Stimulated activated naive CD8-positive, alpha-beta T cell treated with anti-CD3 and anti-CD28 coated beads, Interleukin-15, amount 100 ng/mL, for 72 hours (primary cell): ENCODE data around the gene PLA2G2D.

Experiments
- ATAC-seq: fragments of 150-1000 bp; cut with Tn5 transposase; 2 replicates; pipeline ENCODE4 v1.10.0; 2021; ENCODE audit warnings: mild to moderate bottlenecking, moderate library complexity
- DNase-seq, 2 donors: peaks; one replicate each; pipeline ENCODE4 v3.0.0; 2021 to 2022
- H3K27ac Mint-ChIP-seq, 2 donors: one replicate each; pipeline ENCODE4 v1.8.0; 2022; ENCODE audit warnings: mild to moderate bottlenecking in 2 of 2, mixed read lengths in 2 of 2, moderate library complexity in 2 of 2
- H3K27me3 Mint-ChIP-seq: one replicate; pipeline ENCODE4 v1.8.0; 2022; ENCODE audit warnings: mixed read lengths
- H3K4me1 Mint-ChIP-seq: one replicate; pipeline ENCODE4 v1.8.0; 2022; ENCODE audit warnings: mild to moderate bottlenecking, mixed read lengths
- H3K4me3 Mint-ChIP-seq, 2 donors: one replicate each; pipeline ENCODE4 v1.8.0; 2022; ENCODE audit warnings: mild to moderate bottlenecking in 2 of 2, mixed read lengths in 2 of 2, moderate library complexity in 1 of 2
- H3K9me3 Mint-ChIP-seq, 2 donors: one replicate each; pipeline ENCODE4 v1.8.0; 2022; ENCODE audit warnings: mixed read lengths in 2 of 2

PLA2G2D gene

GRCh38 chr1:20089328-20090077, 29.8 kb downstream of the PLA2G2D start:
- ATAC-seq = no peak
- H3K27me3 Mint-ChIP-seq = peaks cover 29% of the 10 kb centered on the region
- H3K4me3 Mint-ChIP-seq = no peak overlapping the region
- no peaks in the 10 kb centered on the region for H3K4me1 Mint-ChIP-seq
- H3K9me3 Mint-ChIP-seq = no peaks in the 10 kb centered on the region
- H3K27ac Mint-ChIP-seq = no peak overlapping the region
- DNase-seq = no peak

- no peak overlapping the region for H3K4me3 Mint-ChIP-seq
- no peak overlapping the region for H3K27ac Mint-ChIP-seq
- no peak for DNase-seq
- H3K4me1 Mint-ChIP-seq = no peaks in the 10 kb centered on the region
- H3K27me3 Mint-ChIP-seq = peaks cover 21% of the 10 kb centered on the region
- no peaks in the 10 kb centered on the region for H3K9me3 Mint-ChIP-seq
- ATAC-seq = no peak
Observed at GRCh38 chr1:20087668-20088067, 31.7 kb downstream of the PLA2G2D start.

- no peak for ATAC-seq
- no peak for DNase-seq
- H3K4me3 Mint-ChIP-seq = no peak overlapping the region
- H3K27me3 Mint-ChIP-seq = peaks cover 30% of the 10 kb centered on the region
- H3K9me3 Mint-ChIP-seq = no peaks in the 10 kb centered on the region
- H3K27ac Mint-ChIP-seq = no peak overlapping the region
- no peaks in the 10 kb centered on the region for H3K4me1 Mint-ChIP-seq
Observed at GRCh38 chr1:20086800-20087199, 32.5 kb downstream of the PLA2G2D start.

GRCh38 chr1:20083178-20083944, 36.0 kb downstream of the PLA2G2D start:
- peaks cover 21% of the 10 kb centered on the region for H3K4me1 Mint-ChIP-seq
- no peak overlapping the region for H3K27ac Mint-ChIP-seq
- H3K27me3 Mint-ChIP-seq = peaks cover 49% of the 10 kb centered on the region

GRCh38 chr1:20082772-20083171, 36.6 kb downstream of the PLA2G2D start:
- no peak overlapping the region for H3K4me3 Mint-ChIP-seq
- no peak overlapping the region for H3K27ac Mint-ChIP-seq
- ATAC-seq (no peak), DNase-seq (no peak)
- no peaks in the 10 kb centered on the region for H3K9me3 Mint-ChIP-seq
- H3K27me3 Mint-ChIP-seq = peaks cover 55% of the 10 kb centered on the region
- H3K4me1 Mint-ChIP-seq = peaks cover 27% of the 10 kb centered on the region

More at GRCh38 chr1:20083178-20083944, 36.0 kb downstream of the PLA2G2D start:
- no peak overlapping the region for H3K4me3 Mint-ChIP-seq
- DNase-seq (no peak), ATAC-seq (no peak)
- H3K9me3 Mint-ChIP-seq = no peaks in the 10 kb centered on the region

GRCh38 chr1:20081353-20081810, 38.0 kb downstream of the PLA2G2D start:
- Mint-ChIP-seq H3K4me3 (peak overlapping the region in 1 of 2 donors; percentile 14), H3K27ac (no peak overlapping the region), H3K27me3 (peaks cover 67% of the 10 kb centered on the region), H3K9me3 (no peaks in the 10 kb centered on the region), H3K4me1 (peaks cover 29% of the 10 kb centered on the region)
- DNase-seq (no peak), ATAC-seq (no peak)

GRCh38 chr1:20080441-20081352, 38.6 kb downstream of the PLA2G2D start:
- H3K4me3 Mint-ChIP-seq = peak overlapping the region in 1 of 2 donors; percentile 14
- peak; percentile 64 for ATAC-seq
- peaks cover 67% of the 10 kb centered on the region for H3K27me3 Mint-ChIP-seq
- no peak for DNase-seq
- no peak overlapping the region for H3K27ac Mint-ChIP-seq
- peaks cover 29% of the 10 kb centered on the region for H3K4me1 Mint-ChIP-seq
- no peaks in the 10 kb centered on the region for H3K9me3 Mint-ChIP-seq

GRCh38 chr1:20079661-20080305, 39.6 kb downstream of the PLA2G2D start:
- no peak for DNase-seq
- Mint-ChIP-seq H3K9me3 (no peaks in the 10 kb centered on the region), H3K27ac (no peak overlapping the region), H3K4me3 (no peak overlapping the region), H3K4me1 (peaks cover 29% of the 10 kb centered on the region), H3K27me3 (peaks cover 74% of the 10 kb centered on the region)
- no peak for ATAC-seq

GRCh38 chr1:20078711-20079110, 40.6 kb downstream of the PLA2G2D start:
- DNase-seq (no peak), ATAC-seq (no peak)
- H3K4me1 Mint-ChIP-seq = peaks cover 29% of the 10 kb centered on the region
- H3K9me3 Mint-ChIP-seq = no peaks in the 10 kb centered on the region
- H3K27me3 Mint-ChIP-seq = peaks cover 76% of the 10 kb centered on the region
- H3K4me3 Mint-ChIP-seq = no peak overlapping the region
- H3K27ac Mint-ChIP-seq = no peak overlapping the region

- H3K27me3 Mint-ChIP-seq = peaks cover 75% of the 10 kb centered on the region
- H3K27ac Mint-ChIP-seq = no peak overlapping the region
- ATAC-seq (no peak), DNase-seq (no peak)
- peaks cover 29% of the 10 kb centered on the region for H3K4me1 Mint-ChIP-seq
- H3K4me3 Mint-ChIP-seq = no peak overlapping the region
- no peaks in the 10 kb centered on the region for H3K9me3 Mint-ChIP-seq
Observed at GRCh38 chr1:20078171-20078651, 41.1 kb downstream of the PLA2G2D start.

GRCh38 chr1:20076710-20077461, 42.5 kb downstream of the PLA2G2D start:
- ATAC-seq = no peak
- Mint-ChIP-seq H3K4me3 (no peak overlapping the region), H3K9me3 (no peaks in the 10 kb centered on the region), H3K27me3 (peaks cover 62% of the 10 kb centered on the region), H3K4me1 (peaks cover 29% of the 10 kb centered on the region), H3K27ac (no peak overlapping the region)
- no peak for DNase-seq

- Mint-ChIP-seq H3K27ac (no peak overlapping the region), H3K9me3 (no peaks in the 10 kb centered on the region), H3K27me3 (peaks cover 55% of the 10 kb centered on the region), H3K4me3 (no peak overlapping the region), H3K4me1 (peaks cover 26% of the 10 kb centered on the region)
- ATAC-seq = no peak
- no peak for DNase-seq
Observed at GRCh38 chr1:20076223-20076622, 43.1 kb downstream of the PLA2G2D start.

GRCh38 chr1:20075345-20075744, 44.0 kb downstream of the PLA2G2D start:
- Mint-ChIP-seq H3K4me1 (peaks cover 17% of the 10 kb centered on the region), H3K9me3 (no peaks in the 10 kb centered on the region), H3K27ac (no peak overlapping the region), H3K27me3 (peaks cover 46% of the 10 kb centered on the region), H3K4me3 (no peak overlapping the region)
- ATAC-seq (no peak), DNase-seq (no peak)

- Mint-ChIP-seq H3K4me1 (peaks cover 15% of the 10 kb centered on the region), H3K9me3 (no peaks in the 10 kb centered on the region), H3K27me3 (peaks cover 40% of the 10 kb centered on the region), H3K27ac (no peak overlapping the region), H3K4me3 (no peak overlapping the region)
- DNase-seq (no peak), ATAC-seq (no peak)
Observed at GRCh38 chr1:20074725-20075171, 44.6 kb downstream of the PLA2G2D start.
